Measurements from ENCODE around the gene HS1BP3.

HS1BP3 gene

GRCh38 chr2:20678780-20679179, 27.9 kb upstream of the HS1BP3 start:
- TF ChIP-seq EZH2phosphoT487 (conservative IDR thresholded peaks at IDR 0.05; ENCODE audit: low read length) (no peak), CTCF (IDR thresholded peaks at IDR 0.05; ENCODE audit: insufficient read depth, low read length, poor library complexity, severe bottlenecking) (no peak)
- no peaks in the 10 kb centered on the region for H3K9me2 ChIP-seq (replicated peaks; ENCODE audit: insufficient read depth, low read length)
- H3K4me3 ChIP-seq (ENCODE audit: insufficient read depth, low read length, poor library complexity, severe bottlenecking): no peak overlapping the region

GRCh38 chr2:20678086-20678395, 27.1 kb upstream of the HS1BP3 start:
- Histone ChIP-seq H3K79me2 (ENCODE audit: insufficient read depth, low read length) (no peaks in the 10 kb centered on the region), H3K36me3 (ENCODE audit: low read length) (no peaks in the 10 kb centered on the region), H3F3A (ENCODE audit: insufficient read depth) (peaks cover 17% of the 10 kb centered on the region), H3K27me3 (ENCODE audit: low read length) (no peaks in the 10 kb centered on the region), H3K4me2 (ENCODE audit: low read depth, low read length, poor library complexity, severe bottlenecking) (peak overlapping the region; percentile 41), H3K9me3 (ENCODE audit: insufficient read depth, low read length) (no peaks in the 10 kb centered on the region), H3K27ac (ENCODE audit: low read depth, low read length) (peak overlapping the region; percentile 86), H4K20me1 (ENCODE audit: low read depth, low read length) (no peaks in the 10 kb centered on the region), H2AFZ (ENCODE audit: low read depth, low read length, severe bottlenecking) (no peak overlapping the region), H3K9ac (ENCODE audit: low read length) (peak overlapping the region; percentile 15; the same call in 1 of the 2 replicates), H3K9me2 (replicated peaks; ENCODE audit: insufficient read depth, low read length) (no peaks in the 10 kb centered on the region), H3K4me3 (ENCODE audit: insufficient read depth, low read length, poor library complexity, severe bottlenecking) (no peak overlapping the region)
- no peak for TF ChIP-seq EZH2phosphoT487 (conservative IDR thresholded peaks at IDR 0.05; ENCODE audit: low read length)
- TF ChIP-seq CTCF (IDR thresholded peaks at IDR 0.05; ENCODE audit: insufficient read depth, low read length, poor library complexity, severe bottlenecking): no peak

More at GRCh38 chr2:20678780-20679179, 27.9 kb upstream of the HS1BP3 start:
- no peaks in the 10 kb centered on the region for H4K20me1 ChIP-seq (ENCODE audit: low read depth, low read length)
- H3K36me3 ChIP-seq (ENCODE audit: low read length): no peaks in the 10 kb centered on the region
- no peak overlapping the region for H3K9ac ChIP-seq (ENCODE audit: low read length)
- no peak overlapping the region for H3K4me2 ChIP-seq (ENCODE audit: low read depth, low read length, poor library complexity, severe bottlenecking)
- no peak overlapping the region for H2AFZ ChIP-seq (ENCODE audit: low read depth, low read length, severe bottlenecking)
- H3F3A ChIP-seq (ENCODE audit: insufficient read depth): peaks cover 17% of the 10 kb centered on the region
- H3K27ac ChIP-seq (ENCODE audit: low read depth, low read length): no peak overlapping the region
- H3K79me2 ChIP-seq (ENCODE audit: insufficient read depth, low read length): no peaks in the 10 kb centered on the region
- no peaks in the 10 kb centered on the region for H3K27me3 ChIP-seq (ENCODE audit: low read length)
- H3K9me3 ChIP-seq (ENCODE audit: insufficient read depth, low read length): no peaks in the 10 kb centered on the region

- H3K9me3 ChIP-seq (ENCODE audit: insufficient read depth, low read length): no peaks in the 10 kb centered on the region
- no peak overlapping the region for H3K4me3 ChIP-seq (ENCODE audit: insufficient read depth, low read length, poor library complexity, severe bottlenecking)
- peak overlapping the region; percentile 15; the same call in 1 of the 2 replicates for H3K9ac ChIP-seq (ENCODE audit: low read length)
- H3F3A ChIP-seq (ENCODE audit: insufficient read depth): peaks cover 17% of the 10 kb centered on the region
- H3K9me2 ChIP-seq (replicated peaks; ENCODE audit: insufficient read depth, low read length): no peaks in the 10 kb centered on the region
- H2AFZ ChIP-seq (ENCODE audit: low read depth, low read length, severe bottlenecking): peak overlapping the region; percentile 10
- peak overlapping the region; percentile 86 for H3K27ac ChIP-seq (ENCODE audit: low read depth, low read length)
- no peaks in the 10 kb centered on the region for H3K36me3 ChIP-seq (ENCODE audit: low read length)
- TF ChIP-seq CTCF (IDR thresholded peaks at IDR 0.05; ENCODE audit: insufficient read depth, low read length, poor library complexity, severe bottlenecking) (peak; percentile 39), EZH2phosphoT487 (conservative IDR thresholded peaks at IDR 0.05; ENCODE audit: low read length) (no peak)
- no peaks in the 10 kb centered on the region for H3K27me3 ChIP-seq (ENCODE audit: low read length)
- H3K79me2 ChIP-seq (ENCODE audit: insufficient read depth, low read length): no peaks in the 10 kb centered on the region
- H4K20me1 ChIP-seq (ENCODE audit: low read depth, low read length): no peaks in the 10 kb centered on the region
- H3K4me2 ChIP-seq (ENCODE audit: low read depth, low read length, poor library complexity, severe bottlenecking): peak overlapping the region; percentile 41
These were observed 26.6 kb upstream of the HS1BP3 start for GRCh38 chr2:20677301-20678085.
